ENCODE data around the gene TCOF1. TPM values are rescaled to one million over a fixed set of nuclear protein-coding genes. Genes with fewer than 3 reads are reported as not detected.

The TCOF1 gene
- total RNA-seq, 2 experiments from 2014 or later, result 113 to 145 TPM

DNA sequence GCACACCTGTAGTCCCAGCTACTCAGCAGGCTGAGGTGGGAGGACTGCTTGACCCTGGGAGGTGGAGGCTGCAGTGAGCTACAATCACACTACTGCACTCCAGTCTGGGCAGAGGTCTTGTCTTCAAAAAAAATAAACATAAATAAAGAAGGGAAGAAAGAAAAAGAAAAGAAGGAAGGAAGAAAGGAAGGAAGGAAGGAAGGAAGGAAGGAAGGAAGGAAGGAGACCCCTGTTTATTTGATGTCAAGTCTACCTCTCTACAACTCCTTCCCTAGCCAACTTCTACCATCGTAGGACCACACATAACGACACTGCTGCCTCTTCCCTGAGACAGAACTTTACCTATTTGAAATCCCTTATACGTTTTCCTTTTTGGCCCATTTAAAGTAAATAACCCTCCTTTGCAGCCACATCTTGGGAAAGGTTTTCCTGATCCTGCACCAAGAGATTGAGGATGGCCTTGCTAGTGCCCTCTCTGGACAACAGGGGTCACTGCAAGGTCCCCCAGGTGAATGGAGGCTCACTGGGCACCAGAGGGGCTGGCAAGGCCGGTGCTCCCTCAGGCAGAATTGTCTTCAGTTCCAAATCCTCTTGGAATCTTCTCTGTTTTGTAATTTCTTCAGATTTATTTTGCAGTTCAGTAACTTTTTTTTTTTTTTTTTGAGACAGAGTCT lies 81.5 kb downstream of the TCOF1 start:
- Mint-ChIP-seq H3K4me3 (no peak overlapping the region), H3K27ac (no peak overlapping the region), H3K36me3 (ENCODE audit: low read depth) (peaks cover 12% of the 10 kb centered on the region), H3K4me1 (peaks cover 12% of the 10 kb centered on the region), H3K9me3 (ENCODE audit: low read depth) (no peaks in the 10 kb centered on the region), H3K27me3 (no peaks in the 10 kb centered on the region)
- no peak for DNase-seq
- CTCF ChIA-PET, result interaction anchor here (0.7 to 6.1 kb wide), 6 partner anchors 8 to 69 kb away, joined by 3 to 48 read pairs (median 4); partner anchors contain the start of genes CD74 and NDST1
- ATAC-seq, result no peak
- intact Hi-C loops (cut with DNase I, micrococcal nuclease), result no loop called here
- POLR2A ChIA-PET, result interaction anchor here (0.6 to 0.7 kb wide), 2 partner anchors 28 to 519 kb away, joined by 4 to 5 read pairs; no protein-coding TSS in a partner anchor

DNA sequence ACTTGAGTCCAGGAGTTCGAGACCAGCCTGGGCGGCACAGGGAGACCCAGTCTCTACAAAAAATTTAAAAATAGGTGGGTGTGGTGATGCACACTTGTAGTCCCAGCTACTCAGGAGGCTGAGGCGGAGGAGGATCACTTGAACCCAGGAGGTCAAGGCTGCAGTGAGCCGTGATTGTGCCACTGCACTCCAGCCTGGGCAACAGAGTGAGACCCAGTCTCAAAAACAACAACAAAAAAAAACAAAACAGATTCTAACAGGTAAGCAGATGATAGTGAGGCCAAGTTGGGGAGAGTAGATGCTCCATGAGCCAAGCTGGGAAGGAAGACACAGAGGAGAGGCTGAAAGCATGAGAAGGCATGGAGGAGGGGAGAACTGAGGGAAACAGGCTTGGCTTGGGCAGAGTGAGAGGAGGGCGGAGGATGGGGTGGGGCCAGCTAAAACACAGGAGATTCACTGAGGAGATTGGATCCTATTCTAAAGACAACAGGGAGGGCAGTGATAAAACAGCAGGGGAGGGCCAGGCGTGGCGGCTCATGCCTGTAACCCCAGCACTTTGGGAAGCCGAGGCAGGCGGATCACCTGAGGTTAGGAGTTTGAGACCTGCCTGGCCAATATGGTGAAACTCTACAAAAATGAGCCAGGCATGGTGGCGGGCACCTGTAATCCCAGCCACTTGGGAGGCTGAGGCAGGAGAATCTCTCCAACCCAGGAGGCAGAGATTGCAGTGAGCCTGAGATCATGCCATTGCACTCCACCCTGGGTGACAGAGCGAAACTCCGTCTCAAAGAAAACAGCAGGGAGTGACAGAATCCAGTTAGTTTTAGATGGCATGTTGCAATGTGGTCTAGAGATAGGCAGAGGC lies 83.7 kb downstream of the TCOF1 start:
- DNase-seq, result no peak
- Mint-ChIP-seq H3K9me3 (ENCODE audit: low read depth) (no peaks in the 10 kb centered on the region), H3K27ac (peak overlapping the region; percentile 27), H3K36me3 (ENCODE audit: low read depth) (peaks cover 30% of the 10 kb centered on the region), H3K4me1 (peaks cover 14% of the 10 kb centered on the region), H3K27me3 (no peaks in the 10 kb centered on the region), H3K4me3 (no peak overlapping the region)
- ChIA-PET CTCF (interaction anchor here (0.7 kb wide), 1 partner anchor 476 kb away, joined by 3 read pairs; no protein-coding TSS in a partner anchor), POLR2A (interaction anchor here (0.6 kb wide), 1 partner anchor 28 kb away, joined by 3 read pairs; the partner anchor contains the start of gene CD74)
- ATAC-seq, result no peak
- intact Hi-C loops (cut with DNase I, micrococcal nuclease), result no loop called here

- Mint-ChIP-seq H3K9me3 (ENCODE audit: low read depth) (no peaks in the 10 kb centered on the region), H3K36me3 (ENCODE audit: low read depth) (peaks cover 38% of the 10 kb centered on the region), H3K27me3 (no peaks in the 10 kb centered on the region), H3K27ac (peak overlapping the region; percentile 27), H3K4me1 (peaks cover 19% of the 10 kb centered on the region), H3K4me3 (no peak overlapping the region)
- POLR2A ChIA-PET, result interaction anchor here (0.6 to 0.7 kb wide), 2 partner anchors 29 to 63 kb away, joined by 3 read pairs; partner anchors contain the start of gene CD74
- DNase-seq (no peak), ATAC-seq (no peak)
- CTCF ChIA-PET, result interaction anchor here (0.7 to 0.8 kb wide), 2 partner anchors 103 to 105 kb away, joined by 3 read pairs; no protein-coding TSS in a partner anchor
- intact Hi-C loops (cut with DNase I, micrococcal nuclease), result no loop called here
Measured at GRCh38 chr5:150441813-150442698, 84.6 kb downstream of the TCOF1 start.

GRCh38 chr5:150442699-150443080 lies 85.2 kb downstream of the TCOF1 start:
- intact Hi-C loops (cut with DNase I, micrococcal nuclease), result no loop called here
- no peaks in the 10 kb centered on the region for H3K9me3 Mint-ChIP-seq (ENCODE audit: low read depth)
- H3K36me3 Mint-ChIP-seq (ENCODE audit: low read depth), result peaks cover 45% of the 10 kb centered on the region
- H3K27ac Mint-ChIP-seq, result no peak overlapping the region
- DNase-seq (no peak), ATAC-seq (no peak)
- peaks cover 26% of the 10 kb centered on the region for H3K4me1 Mint-ChIP-seq
- no peak overlapping the region for H3K4me3 Mint-ChIP-seq
- no peaks in the 10 kb centered on the region for H3K27me3 Mint-ChIP-seq
- ChIA-PET POLR2A (interaction anchor here (0.7 kb wide), 1 partner anchor 64 kb away, joined by 3 read pairs; no protein-coding TSS in a partner anchor), CTCF (interaction anchor here (0.7 to 0.8 kb wide), 2 partner anchors 102 to 106 kb away, joined by 3 read pairs; no protein-coding TSS in a partner anchor)

- intact Hi-C loops (cut with DNase I, micrococcal nuclease), result no loop called here
- ChIA-PET POLR2A (interaction anchor here (0.6 to 1.1 kb wide), 2 partner anchors 31 to 45 kb away, joined by 4 to 6 read pairs; partner anchors contain the start of gene CD74), CTCF (no interaction called here)
- Mint-ChIP-seq H3K4me3 (no peak overlapping the region), H3K9me3 (ENCODE audit: low read depth) (no peaks in the 10 kb centered on the region), H3K27me3 (no peaks in the 10 kb centered on the region), H3K4me1 (peaks cover 32% of the 10 kb centered on the region), H3K36me3 (ENCODE audit: low read depth) (peaks cover 52% of the 10 kb centered on the region), H3K27ac (peak overlapping the region; percentile 24)
- DNase-seq (no peak), ATAC-seq (no peak)
Measured at GRCh38 chr5:150443242-150444075, 86.0 kb downstream of the TCOF1 start.

DNA sequence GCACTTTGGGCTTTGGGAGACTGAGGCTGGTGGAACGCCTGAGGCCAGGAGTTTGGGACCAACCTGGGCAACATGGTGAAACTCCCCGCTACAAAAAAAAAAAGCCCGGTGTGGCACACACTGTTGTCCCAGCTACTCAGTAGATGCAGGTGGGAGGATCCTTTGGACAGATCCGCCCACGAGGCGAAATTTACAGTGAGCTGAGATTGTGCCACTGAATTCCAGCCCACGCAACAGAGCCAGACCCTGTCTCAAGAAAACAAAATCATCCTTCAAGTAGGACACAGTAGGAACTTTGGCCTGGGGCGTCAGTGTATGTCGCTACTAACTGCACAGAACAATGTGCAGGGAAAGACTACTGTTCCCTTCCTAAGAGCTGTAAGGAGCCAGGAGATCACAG lies 87.3 kb downstream of the TCOF1 start:
- no peak for ATAC-seq
- Mint-ChIP-seq H3K4me1 (peaks cover 32% of the 10 kb centered on the region), H3K4me3 (no peak overlapping the region), H3K27ac (no peak overlapping the region), H3K27me3 (no peaks in the 10 kb centered on the region), H3K9me3 (ENCODE audit: low read depth) (no peaks in the 10 kb centered on the region), H3K36me3 (ENCODE audit: low read depth) (peaks cover 64% of the 10 kb centered on the region)
- intact Hi-C loops (cut with DNase I, micrococcal nuclease), result loop anchor here in 1 of 2 experiments (5.0 kb wide), 1 partner anchor 338 kb away; no protein-coding TSS in a partner anchor
- POLR2A ChIA-PET, result interaction anchor here (0.6 kb wide), 3 partner anchors 12 to 52 kb away, joined by 4 to 5 read pairs (median 5); no protein-coding TSS in a partner anchor
- no peak for DNase-seq
- CTCF ChIA-PET, result interaction anchor here (1.0 to 2.8 kb wide), 4 partner anchors 9 to 100 kb away, joined by 3 to 8 read pairs (median 4); no protein-coding TSS in a partner anchor

DNA sequence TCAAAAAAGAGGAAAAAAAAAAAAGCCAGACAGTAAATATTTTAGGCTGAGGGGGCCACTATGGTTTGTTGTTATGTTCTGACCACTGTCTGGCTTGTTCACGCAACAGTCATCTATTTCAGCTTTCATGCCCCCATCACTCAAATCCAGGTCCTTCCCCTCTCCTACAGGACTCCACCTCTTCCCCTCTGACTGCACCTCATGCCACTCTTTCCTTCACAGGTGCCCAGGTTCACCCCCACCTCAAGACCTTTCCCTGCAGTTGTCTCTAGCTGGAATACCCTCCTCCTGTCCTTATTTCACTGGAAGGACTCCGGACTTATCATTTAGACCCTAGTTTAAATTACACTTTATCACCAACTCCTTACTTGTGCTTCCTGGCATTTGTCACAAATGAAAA lies 88.6 kb downstream of the TCOF1 start:
- Mint-ChIP-seq H3K27ac (peak overlapping the region; percentile 99), H3K9me3 (ENCODE audit: low read depth) (no peaks in the 10 kb centered on the region), H3K36me3 (ENCODE audit: low read depth) (peaks cover 64% of the 10 kb centered on the region), H3K4me1 (peaks cover 35% of the 10 kb centered on the region), H3K27me3 (no peaks in the 10 kb centered on the region), H3K4me3 (peak overlapping the region; percentile 95)
- ATAC-seq (no peak), DNase-seq (no peak)
- ChIA-PET POLR2A (no interaction called here), CTCF (interaction anchor here (1.3 to 2.8 kb wide), 2 partner anchors 10 to 13 kb away, joined by 4 to 8 read pairs; no protein-coding TSS in a partner anchor)
- intact Hi-C loops (cut with DNase I, micrococcal nuclease), result loop anchor here in 1 of 2 experiments (5.0 kb wide), 1 partner anchor 336 kb away; no protein-coding TSS in a partner anchor

- DNase-seq (no peak), ATAC-seq (no peak)
- ChIA-PET POLR2A (interaction anchor here (0.7 kb wide), 1 partner anchor 217 kb away, joined by 3 read pairs; no protein-coding TSS in a partner anchor), CTCF (interaction anchor here (1.1 to 2.8 kb wide), 4 partner anchors 8 to 13 kb away, joined by 3 to 8 read pairs (median 4); no protein-coding TSS in a partner anchor)
- intact Hi-C loops (cut with DNase I, micrococcal nuclease), result loop anchor here in 1 of 2 experiments (5.0 kb wide), 1 partner anchor 336 kb away; no protein-coding TSS in a partner anchor
- Mint-ChIP-seq H3K27me3 (no peaks in the 10 kb centered on the region), H3K4me3 (peak overlapping the region; percentile 95), H3K4me1 (peaks cover 35% of the 10 kb centered on the region), H3K36me3 (ENCODE audit: low read depth) (peaks cover 63% of the 10 kb centered on the region), H3K27ac (peak overlapping the region; percentile 99), H3K9me3 (ENCODE audit: low read depth) (no peaks in the 10 kb centered on the region)
Measured at GRCh38 chr5:150446583-150446982, 89.1 kb downstream of the TCOF1 start.

DNA sequence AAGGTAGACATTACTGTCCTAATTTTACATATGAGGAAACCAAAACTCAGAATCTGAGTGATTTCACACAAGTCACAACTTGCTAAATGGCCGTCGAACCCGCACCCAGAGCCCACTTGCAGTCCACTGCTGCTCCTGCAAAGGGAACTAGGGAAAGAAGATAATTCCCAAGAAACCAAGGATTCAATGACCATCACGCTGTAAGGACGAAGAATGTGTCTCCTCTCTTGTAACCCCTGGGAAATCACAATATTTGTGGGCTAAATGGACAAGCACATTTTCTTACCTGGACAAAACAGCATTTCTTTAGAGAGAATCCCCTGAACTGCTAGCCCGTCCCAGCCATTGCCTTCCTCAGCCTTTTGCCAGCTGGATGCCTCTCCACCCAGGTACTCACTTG lies 89.7 kb downstream of the TCOF1 start:
- Mint-ChIP-seq H3K9me3 (ENCODE audit: low read depth) (no peaks in the 10 kb centered on the region), H3K4me1 (peaks cover 35% of the 10 kb centered on the region), H3K27me3 (no peaks in the 10 kb centered on the region), H3K4me3 (peak overlapping the region; percentile 95), H3K27ac (peak overlapping the region; percentile 99), H3K36me3 (ENCODE audit: low read depth) (peaks cover 62% of the 10 kb centered on the region)
- intact Hi-C loops (cut with DNase I, micrococcal nuclease), result loop anchor here in 1 of 2 experiments (5.0 kb wide), 1 partner anchor 335 kb away; no protein-coding TSS in a partner anchor
- CTCF ChIA-PET, result interaction anchor here (1.1 to 2.8 kb wide), 4 partner anchors 8 to 24 kb away, joined by 3 to 8 read pairs (median 4); no protein-coding TSS in a partner anchor
- ATAC-seq, result no peak
- POLR2A ChIA-PET, result interaction anchor here (0.7 kb wide), 1 partner anchor 217 kb away, joined by 3 read pairs; no protein-coding TSS in a partner anchor
- no peak for DNase-seq
